ENCODE data around the gene FAM13A.
A peak's percentile ranks its signal among the peaks of the same experiment; 100 is the strongest.
"Not testable (repeated sequence)": the region's sequence is repeated elsewhere in the genome, so short reads cannot be mapped to it uniquely, and the experiment has no call there.

The FAM13A gene

DNA sequence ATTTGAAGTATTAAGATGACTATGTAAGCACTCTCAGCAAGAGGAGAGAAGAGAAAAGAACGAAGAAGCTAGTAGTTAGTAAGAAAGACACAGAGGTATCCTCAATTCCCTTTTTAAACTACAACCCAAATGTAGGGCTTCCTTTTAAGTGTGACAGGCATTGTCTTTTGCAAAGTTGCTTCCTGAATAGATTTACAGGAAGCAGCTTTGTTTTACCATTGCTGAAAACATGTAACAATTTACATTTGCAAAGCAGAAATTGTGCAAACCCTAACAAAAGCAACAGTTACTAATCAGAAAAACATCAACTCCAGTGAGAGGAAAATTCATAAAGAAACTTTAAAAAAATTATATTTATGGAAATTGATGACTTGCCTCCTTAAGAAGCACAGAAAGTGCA is 96.4 kb downstream of the FAM13A start:
- no peak for DNase-seq (ENCODE audit: low spot score)

DNA sequence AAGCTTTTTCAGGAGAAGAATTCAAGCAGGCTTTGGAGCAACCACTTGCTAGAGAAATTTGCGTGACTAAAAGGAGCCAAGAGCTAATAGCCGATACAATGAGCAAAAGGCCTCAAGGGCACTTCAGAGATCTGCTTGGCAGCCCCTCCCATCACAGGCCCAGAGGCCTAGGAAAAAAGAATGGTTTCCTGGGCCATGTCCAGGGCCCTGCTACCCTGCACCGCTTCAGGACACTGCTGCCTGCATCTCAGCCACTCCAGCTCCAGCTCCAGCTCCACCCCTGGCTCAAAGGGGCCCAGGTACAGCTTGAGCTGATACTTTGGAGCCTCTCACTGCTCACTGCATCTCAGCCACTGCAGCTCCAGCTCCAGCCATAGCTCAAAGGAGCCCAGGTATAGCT is 98.9 kb downstream of the FAM13A start:
- DNase-seq (ENCODE audit: low spot score) = no peak

- no peak for DNase-seq (ENCODE audit: low spot score)
These were observed 99.4 kb downstream of the FAM13A start for GRCh38 chr4:88957570-88957969.

GRCh38 chr4:88955580-88956380 is 101.2 kb downstream of the FAM13A start:
- no peak for DNase-seq (ENCODE audit: low spot score)

DNA sequence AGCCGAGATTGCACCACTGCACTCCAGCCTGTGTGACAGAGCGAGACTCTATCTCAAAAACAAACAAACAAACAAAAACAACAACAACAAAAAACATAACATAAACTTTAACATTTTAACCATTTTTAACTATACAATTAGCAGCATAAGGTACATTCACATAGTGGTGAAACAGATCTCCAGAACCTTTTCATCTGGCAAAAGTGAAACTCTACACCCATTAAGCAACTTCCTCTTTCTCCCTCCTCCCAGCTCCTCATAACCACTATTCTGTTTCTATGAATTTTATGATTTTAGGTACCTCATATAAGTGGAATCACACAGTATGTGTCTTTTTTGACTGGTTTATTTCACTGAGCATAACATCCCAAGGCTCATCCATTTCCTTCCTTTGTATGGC is 103.6 kb downstream of the FAM13A start:
- DNase-seq (ENCODE audit: low spot score) = no peak

DNA sequence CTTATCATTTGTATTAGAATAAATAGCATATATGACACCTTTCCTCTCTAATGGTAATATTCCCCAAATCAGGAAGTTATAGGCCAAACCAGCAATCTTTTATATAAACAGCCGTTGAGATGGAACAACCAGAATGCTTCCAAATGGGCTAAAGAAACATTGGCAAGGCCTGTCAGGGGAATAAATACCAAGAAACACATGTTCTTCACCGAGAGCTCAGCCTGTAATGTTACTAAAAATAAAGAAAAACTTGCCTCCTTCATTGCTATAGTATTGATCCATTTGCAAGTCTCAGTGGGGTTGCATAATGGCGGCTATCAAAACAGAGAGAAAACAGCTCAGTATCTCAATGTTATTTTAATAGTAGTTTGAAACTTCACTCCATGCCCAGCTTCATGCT is 104.9 kb downstream of the FAM13A start:
- no peak for DNase-seq (ENCODE audit: low spot score)

- DNase-seq (ENCODE audit: low spot score) = no peak
These were observed 107.4 kb downstream of the FAM13A start for GRCh38 chr4:88949605-88950004.

DNA sequence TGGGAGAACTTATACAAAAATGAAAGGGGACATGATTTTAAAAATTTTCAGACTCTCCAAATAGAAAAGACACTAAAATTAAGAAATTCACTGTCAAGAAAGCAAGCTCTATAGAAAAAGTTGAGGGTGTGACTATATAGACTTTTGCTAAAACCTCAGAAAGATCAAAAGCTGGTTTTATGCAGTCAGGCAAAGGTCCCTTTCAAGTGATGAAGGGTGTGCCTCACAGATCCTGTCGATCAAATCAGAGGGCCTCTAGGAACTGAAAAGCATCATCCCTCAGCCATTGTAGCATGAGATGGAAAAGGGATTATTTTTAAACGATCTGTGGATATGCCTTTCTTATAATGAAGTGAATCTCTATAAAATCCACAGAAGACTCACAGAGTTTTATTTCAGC is 116.5 kb downstream of the FAM13A start:
- no peak for DNase-seq (ENCODE audit: low spot score)

- DNase-seq (ENCODE audit: low spot score) = no peak
These were observed 117.3 kb downstream of the FAM13A start for GRCh38 chr4:88939697-88940096.

- DNase-seq (ENCODE audit: low spot score) = no peak
These were observed 118.8 kb downstream of the FAM13A start for GRCh38 chr4:88938138-88938537.

GRCh38 chr4:88937081-88937480 is 119.9 kb downstream of the FAM13A start:
- DNase-seq (ENCODE audit: low spot score) = no peak

GRCh38 chr4:88933414-88934160 is 123.4 kb downstream of the FAM13A start:
- no peak for DNase-seq (ENCODE audit: low spot score)

DNA sequence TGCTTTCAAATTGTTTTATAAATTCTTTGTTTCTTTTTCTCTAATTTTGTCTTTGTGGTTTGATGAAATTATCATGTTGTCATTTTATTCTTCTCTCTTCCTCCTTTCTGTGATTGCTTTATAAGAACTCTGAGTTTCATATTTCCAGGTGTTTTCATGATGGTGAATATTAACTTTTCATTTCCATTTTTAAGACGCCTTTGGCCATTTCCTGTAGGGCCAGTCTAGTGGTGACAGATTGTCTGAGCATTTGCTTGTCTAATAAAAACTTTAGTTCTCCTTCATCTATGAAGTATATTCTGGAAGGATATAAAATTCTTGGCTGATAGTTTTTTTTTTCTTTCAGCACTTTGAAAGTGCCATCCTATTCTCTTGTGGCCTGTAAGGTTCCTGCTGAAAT is 128.1 kb downstream of the FAM13A start:
- no peak for DNase-seq (ENCODE audit: low spot score)

GRCh38 chr4:88927420-88927819 is 129.6 kb downstream of the FAM13A start:
- no peak for DNase-seq (ENCODE audit: low spot score)

DNA sequence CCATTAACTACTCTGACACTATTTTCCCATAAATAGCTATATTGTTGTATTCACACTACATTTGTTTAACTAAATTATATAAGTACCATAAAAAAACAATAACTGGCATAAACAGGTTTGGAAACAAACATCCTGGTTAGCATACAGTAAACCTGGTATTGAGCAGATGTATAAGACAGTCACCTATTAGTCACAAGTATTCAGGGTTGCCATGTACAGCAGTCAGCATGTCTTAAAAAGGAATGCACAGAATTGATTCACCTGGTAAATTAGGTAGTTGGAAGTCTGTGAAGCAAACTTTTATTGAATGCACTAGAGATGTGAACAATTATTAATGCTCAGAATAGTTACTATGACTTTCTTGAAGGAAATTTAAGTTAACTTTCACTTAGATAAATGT is 137.9 kb downstream of the FAM13A start:
- DNase-seq (ENCODE audit: low spot score) = no peak

DNA sequence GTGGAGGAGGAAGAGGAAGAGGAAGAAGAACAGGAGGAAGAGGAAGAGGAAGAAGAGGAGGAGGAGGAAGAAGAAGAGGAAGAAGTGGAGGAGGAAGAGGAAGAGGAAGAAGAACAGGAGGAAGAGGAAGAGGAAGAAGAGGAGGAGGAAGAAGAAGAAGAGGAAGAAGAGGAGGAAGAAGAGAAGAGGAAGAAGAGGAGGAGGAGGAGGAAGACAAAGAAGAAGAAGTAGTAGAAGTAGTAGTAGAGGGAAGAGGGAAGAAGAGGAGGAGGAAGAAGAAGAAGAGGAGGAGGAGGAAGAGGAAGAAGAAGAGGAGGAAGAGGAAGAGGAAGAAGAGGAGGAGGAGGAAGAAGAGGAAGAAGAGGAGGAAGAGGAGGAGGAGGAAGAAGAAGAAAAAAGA is 143.8 kb downstream of the FAM13A start:
- not testable (repeated sequence) for DNase-seq (ENCODE audit: low spot score)

GRCh38 chr4:88911246-88912212 is 145.5 kb downstream of the FAM13A start:
- peak; percentile 5 for DNase-seq (ENCODE audit: low spot score)

- no peak for DNase-seq (ENCODE audit: low spot score)
These were observed 146.9 kb downstream of the FAM13A start for GRCh38 chr4:88910101-88910500.

- DNase-seq (ENCODE audit: low spot score) = no peak
These were observed 148.5 kb downstream of the FAM13A start for GRCh38 chr4:88908521-88908920.

DNA sequence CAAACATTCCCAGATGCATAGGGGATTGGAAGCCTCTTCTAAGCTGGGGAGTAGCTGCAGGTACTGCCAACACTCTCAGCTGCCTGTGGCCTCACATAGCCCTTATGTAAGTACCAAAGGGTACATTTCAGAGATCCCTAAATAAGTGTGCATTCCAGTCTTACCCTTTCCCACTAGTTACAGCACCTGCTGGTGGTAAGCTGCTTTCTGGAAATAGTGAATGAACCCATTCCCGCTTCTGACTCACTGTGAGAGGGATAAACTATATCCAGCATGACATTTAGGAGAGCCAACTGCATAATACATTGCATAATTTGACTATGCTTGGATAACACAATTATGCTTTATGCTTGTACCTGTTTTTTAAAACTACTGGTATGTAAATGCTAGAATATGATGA is 149.0 kb downstream of the FAM13A start:
- no peak for DNase-seq (ENCODE audit: low spot score)

GRCh38 chr4:88907478-88907877 is 149.5 kb downstream of the FAM13A start:
- DNase-seq (ENCODE audit: low spot score) = no peak

GRCh38 chr4:88904240-88904639 is 152.7 kb downstream of the FAM13A start:
- not testable (repeated sequence) for DNase-seq (ENCODE audit: low spot score)

Measured in activated CD4-positive, alpha-beta T cell treated with anti-CD3 and anti-CD28 coated beads, Interleukin-2, Interleukin-4, amounts not matched to agents 100 ng/mL and 50 ng/mL, durations not matched to agents 16 hours and 8 hours (primary cell).